ENCODE data around the gene HPCAL4.

DNA sequence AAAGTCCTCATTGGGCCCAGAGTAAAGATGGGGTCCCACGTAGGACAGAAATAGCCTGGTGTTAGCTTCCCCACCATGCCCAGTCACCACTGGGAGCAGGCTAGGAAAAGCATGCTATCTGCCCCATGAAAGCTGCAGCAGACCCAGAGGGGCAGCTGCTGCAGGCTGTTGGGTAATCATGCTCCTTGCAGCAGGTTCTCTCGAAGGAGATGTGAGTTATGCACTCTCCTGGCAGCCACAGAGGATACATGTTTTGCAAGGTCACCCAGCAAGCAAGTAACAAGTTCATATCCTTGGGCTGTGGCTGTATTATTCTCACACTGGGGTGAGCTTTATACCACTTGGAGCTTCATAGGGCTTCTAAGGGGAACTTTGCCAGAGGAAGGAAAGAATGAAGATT is 42.7 kb downstream of the HPCAL4 start:
- TF ChIP-seq GATA2 (IDR thresholded peaks at IDR 0.05; ENCODE audit: low read depth, low read length) (no peak), GATA3 (IDR thresholded peaks at IDR 0.05; ENCODE audit: low read depth, low read length) (no peak)
